ENCODE data around the gene CACNA2D3. TPM values are rescaled to one million over a fixed set of nuclear protein-coding genes. Genes with fewer than 3 reads are reported as not detected.

Gene CACNA2D3
- total and polyA plus RNA-seq, 4 donors, result 0.06 to 0.37 (median 0.08) TPM; not detected in 1

DNA sequence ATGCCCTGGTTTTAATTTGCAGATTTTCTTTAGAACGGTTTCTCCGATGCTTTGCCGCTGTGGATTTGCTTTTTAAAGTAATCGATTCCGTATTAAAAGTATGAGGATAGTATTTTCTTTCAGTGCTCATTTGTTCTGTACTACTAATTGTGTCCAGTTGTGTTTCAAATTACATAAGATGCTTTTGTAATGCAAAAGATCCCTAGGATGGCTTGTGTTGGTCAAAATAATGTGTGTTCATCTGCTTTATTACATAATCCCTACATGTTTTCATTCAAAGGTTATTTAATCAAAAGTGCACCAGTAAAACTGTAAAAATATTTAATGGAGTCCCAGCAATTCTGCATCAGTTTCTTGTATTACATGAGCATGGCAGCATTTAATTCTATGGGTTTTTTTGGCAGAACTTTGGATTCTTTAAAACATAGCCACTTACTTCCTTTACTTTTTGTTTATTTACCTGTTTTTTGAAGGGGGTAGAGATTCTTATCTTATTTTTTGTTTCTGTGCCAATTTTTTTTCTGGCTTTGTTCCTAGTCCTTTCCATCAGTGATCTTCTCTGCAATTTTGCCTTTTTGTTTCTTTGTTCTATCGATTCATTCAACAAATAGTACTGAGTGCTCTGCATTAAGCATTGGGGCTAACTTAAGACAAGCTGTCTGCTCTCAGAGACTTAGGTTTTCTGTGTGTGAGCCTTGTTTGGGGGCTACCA is 452.7 kb downstream of the CACNA2D3 start (continued):
- TF ChIP-seq EGR1 (IDR thresholded peaks at IDR 0.05; ENCODE audit: low read depth in 2 of 2) (no peak), NR2F2 (IDR thresholded peaks at IDR 0.05) (no peak), FOXA1 (IDR thresholded peaks at IDR 0.05) (no peak), TAF1 (conservative IDR thresholded peaks at IDR 0.05) (no peak), HNF4A (conservative IDR thresholded peaks at IDR 0.05) (no peak), ATF3 (IDR thresholded peaks at IDR 0.05) (no peak), RXRA (IDR thresholded peaks at IDR 0.05) (no peak), GABPA (IDR thresholded peaks at IDR 0.05 in 1 of 2, conservative IDR thresholded peaks at IDR 0.05 in 1 of 2) (no peak), JUND (IDR thresholded peaks at IDR 0.05) (no peak), FOXA2 (IDR thresholded peaks at IDR 0.05) (no peak)
- TF ChIP-seq, protein P1, sequence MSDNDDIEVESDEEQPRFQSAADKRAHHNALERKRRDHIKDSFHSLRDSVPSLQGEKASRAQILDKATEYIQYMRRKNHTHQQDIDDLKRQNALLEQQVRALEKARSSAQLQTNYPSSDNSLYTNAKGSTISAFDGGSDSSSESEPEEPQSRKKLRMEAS (IDR thresholded peaks at IDR 0.05), result no peak

DNA sequence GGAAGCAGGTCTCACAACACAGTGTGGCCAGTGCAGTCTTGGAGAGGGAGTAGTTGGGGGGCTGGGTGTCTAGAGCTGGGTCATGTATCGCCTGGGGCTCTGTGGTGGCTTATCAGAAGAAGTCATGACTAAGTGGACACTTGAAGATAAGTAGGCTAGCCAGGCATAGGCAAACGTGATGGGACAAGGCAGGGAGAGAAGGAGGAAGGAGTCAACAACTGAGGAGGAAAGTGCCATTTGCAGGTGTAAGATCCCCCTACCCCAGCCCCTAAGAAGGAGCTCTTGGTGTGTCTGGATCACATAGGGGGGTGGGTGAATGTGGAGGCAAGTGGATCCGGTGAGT is 453.2 kb downstream of the CACNA2D3 start:
- no peak for TF ChIP-seq RXRA (IDR thresholded peaks at IDR 0.05)
- TF ChIP-seq, protein P2, sequence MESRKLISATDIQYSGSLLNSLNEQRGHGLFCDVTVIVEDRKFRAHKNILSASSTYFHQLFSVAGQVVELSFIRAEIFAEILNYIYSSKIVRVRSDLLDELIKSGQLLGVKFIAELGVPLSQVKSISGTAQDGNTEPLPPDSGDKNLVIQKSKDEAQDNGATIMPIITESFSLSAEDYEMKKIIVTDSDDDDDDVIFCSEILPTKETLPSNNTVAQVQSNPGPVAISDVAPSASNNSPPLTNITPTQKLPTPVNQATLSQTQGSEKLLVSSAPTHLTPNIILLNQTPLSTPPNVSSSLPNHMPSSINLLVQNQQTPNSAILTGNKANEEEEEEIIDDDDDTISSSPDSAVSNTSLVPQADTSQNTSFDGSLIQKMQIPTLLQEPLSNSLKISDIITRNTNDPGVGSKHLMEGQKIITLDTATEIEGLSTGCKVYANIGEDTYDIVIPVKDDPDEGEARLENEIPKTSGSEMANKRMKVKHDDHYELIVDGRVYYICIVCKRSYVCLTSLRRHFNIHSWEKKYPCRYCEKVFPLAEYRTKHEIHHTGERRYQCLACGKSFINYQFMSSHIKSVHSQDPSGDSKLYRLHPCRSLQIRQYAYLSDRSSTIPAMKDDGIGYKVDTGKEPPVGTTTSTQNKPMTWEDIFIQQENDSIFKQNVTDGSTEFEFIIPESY (IDR thresholded peaks at IDR 0.05), result no peak
- no peak for TF ChIP-seq SP1 (IDR thresholded peaks at IDR 0.05)
- no peak for TF ChIP-seq EGR1 (IDR thresholded peaks at IDR 0.05; ENCODE audit: low read depth in 2 of 2)
- no peak for TF ChIP-seq GABPA (IDR thresholded peaks at IDR 0.05 in 1 of 2, conservative IDR thresholded peaks at IDR 0.05 in 1 of 2)
- no peak for TF ChIP-seq TAF1 (conservative IDR thresholded peaks at IDR 0.05)
- Histone ChIP-seq H3K36me3 (ENCODE audit: control insufficient read depth in 4 of 4, insufficient read depth in 3 of 4, low read depth in 1 of 4, low read length in 3 of 4) (no peaks in the 10 kb centered on the region), H3K9me3 (ENCODE audit: control insufficient read depth in 4 of 4, low read length in 3 of 4) (peaks cover 0 to 8% (median 0%) of the 10 kb centered on the region in 4 donors), H3K27ac (ENCODE audit: low read depth in 1 of 2, low read length in 2 of 2) (no peak overlapping the region), H3K9ac (ENCODE audit: low read depth in 1 of 2, low read length in 2 of 2) (no peak overlapping the region), H3K4me3 (ENCODE audit: low read depth in 1 of 3, low read length in 3 of 3) (no peak overlapping the region), H3K4me1 (ENCODE audit: control insufficient read depth in 4 of 4, insufficient read depth in 4 of 4, low read length in 3 of 4) (no peaks in the 10 kb centered on the region), H3K27me3 (ENCODE audit: control insufficient read depth in 4 of 4, insufficient read depth in 4 of 4, low read length in 3 of 4) (peaks cover 0 to 9% (median 0%) of the 10 kb centered on the region in 4 donors)
- no peak for DNase-seq (ENCODE audit: low spot score)
- 39% methylated on average over 3 of the region's 3 CpGs for WGBS

- no peak for DNase-seq (ENCODE audit: low spot score)
- Histone ChIP-seq H3K9me3 (ENCODE audit: control insufficient read depth in 4 of 4, low read length in 3 of 4) (peaks cover 0 to 3% (median 0%) of the 10 kb centered on the region in 4 donors), H3K9ac (ENCODE audit: low read depth in 1 of 2, low read length in 2 of 2) (no peak overlapping the region), H3K4me1 (ENCODE audit: control insufficient read depth in 4 of 4, insufficient read depth in 4 of 4, low read length in 3 of 4) (no peaks in the 10 kb centered on the region), H3K27me3 (ENCODE audit: control insufficient read depth in 4 of 4, insufficient read depth in 4 of 4, low read length in 3 of 4) (peaks cover 0 to 9% (median 0%) of the 10 kb centered on the region in 4 donors), H3K4me3 (ENCODE audit: low read depth in 1 of 3, low read length in 3 of 3) (no peak overlapping the region), H3K27ac (ENCODE audit: low read depth in 1 of 2, low read length in 2 of 2) (no peak overlapping the region), H3K36me3 (ENCODE audit: control insufficient read depth in 4 of 4, insufficient read depth in 3 of 4, low read depth in 1 of 4, low read length in 3 of 4) (no peaks in the 10 kb centered on the region)
- 94% methylated on average over 3 of the region's 3 CpGs for WGBS
- TF ChIP-seq EGR1 (IDR thresholded peaks at IDR 0.05; ENCODE audit: low read depth in 2 of 2), result no peak
- TF ChIP-seq RXRA (IDR thresholded peaks at IDR 0.05), result no peak
- TF ChIP-seq JUND (IDR thresholded peaks at IDR 0.05), result no peak
- TF ChIP-seq SP1 (IDR thresholded peaks at IDR 0.05), result no peak
- TF ChIP-seq NR2F2 (IDR thresholded peaks at IDR 0.05), result no peak
- no peak for TF ChIP-seq GABPA (IDR thresholded peaks at IDR 0.05 in 1 of 2, conservative IDR thresholded peaks at IDR 0.05 in 1 of 2)
- TF ChIP-seq HNF4G (IDR thresholded peaks at IDR 0.05), result no peak
- no peak for TF ChIP-seq TAF1 (conservative IDR thresholded peaks at IDR 0.05)
- no peak for TF ChIP-seq REST (IDR thresholded peaks at IDR 0.05)
- no peak for TF ChIP-seq ATF3 (IDR thresholded peaks at IDR 0.05)
- TF ChIP-seq YY1 (IDR thresholded peaks at IDR 0.05), result no peak
- TF ChIP-seq HNF4A (conservative IDR thresholded peaks at IDR 0.05), result no peak
- TF ChIP-seq FOXA1 (IDR thresholded peaks at IDR 0.05), result no peak
- TF ChIP-seq, protein P1 (IDR thresholded peaks at IDR 0.05), result no peak
- TF ChIP-seq, protein P2 (IDR thresholded peaks at IDR 0.05), result no peak
Measured at GRCh38 chr3:54577313-54577712, 455.0 kb downstream of the CACNA2D3 start.
